A673 (cell line): ENCODE results near the gene PTK7. TPM values are rescaled to one million over a fixed set of nuclear protein-coding genes. Genes with fewer than 3 reads are reported as not detected.

Experiments
- BruUV-seq: library from RNA; stranded (reverse); fragments of 400-500 nt; replicated peaks from 2 replicates; lab custom pipeline; 2021; lab: Mats Ljungman, UMichigan
- CTCF ChIA-PET: fragments of 300-600 bp; sonication (Branson Sonifier 250); formaldehyde crosslinking; loops from one replicate; lab custom pipeline; 2022; ENCODE audit warnings: antibody characterized with exemption; lab: Charles Lee
- POLR2A ChIA-PET: fragments of 300-600 bp; sonication (Branson Sonifier 250); formaldehyde crosslinking; loops from one replicate; lab custom pipeline; 2022; ENCODE audit warnings: antibody characterized with exemption; ENCODE audit not compliant: low non-redundant PET; lab: Charles Lee
- DNase-seq: peaks from one replicate; pipeline ENCODE4 v3.0.0-alpha.2; 2015; ENCODE audit warnings: low spot score
- H3K27ac ChIP-seq: fragments of 200-600 bp; sonication (generic); 2 replicates; pipeline ENCODE4 v1.5.1; 2016; ENCODE audit warnings: mixed run types, low read depth, mild to moderate bottlenecking, mixed read lengths, antibody characterized with exemption, low read length; ENCODE audit not compliant: poor library complexity, severe bottlenecking
- H3K27me3 ChIP-seq: fragments of 200-600 bp; sonication (generic); replicated peaks from 2 replicates; pipeline ENCODE4 v1.6.1; 2017; ENCODE audit warnings: mixed run types, low read depth, mild to moderate bottlenecking, mixed read lengths, antibody characterized with exemption, low read length; ENCODE audit not compliant: insufficient read depth, poor library complexity
- H3K36me3 ChIP-seq: fragments of 200-600 bp; sonication (generic); 2 replicates; pipeline ENCODE4 v1.6.1; 2016; ENCODE audit warnings: mixed run types, mild to moderate bottlenecking, mixed read lengths, antibody characterized with exemption, low read length; ENCODE audit not compliant: insufficient read depth, poor library complexity, severe bottlenecking
- H3K4me1 ChIP-seq: fragments of 200-600 bp; sonication (generic); 2 replicates; pipeline ENCODE4 v1.6.1; 2017; ENCODE audit warnings: mixed run types, mild to moderate bottlenecking, mixed read lengths, antibody characterized with exemption, low read length; ENCODE audit not compliant: insufficient read depth, poor library complexity, severe bottlenecking
- H3K4me3 ChIP-seq: fragments of 200-600 bp; sonication (generic); 2 replicates; pipeline ENCODE4 v1.5.1; 2016; ENCODE audit warnings: low read depth, mixed run types, mild to moderate bottlenecking, mixed read lengths, low read length; ENCODE audit not compliant: poor library complexity, severe bottlenecking
- H3K9me3 ChIP-seq: fragments of 200-600 bp; sonication (generic); 2 replicates; pipeline ENCODE4 v1.6.1; 2016; ENCODE audit warnings: mixed run types, low read depth, mild to moderate bottlenecking, mixed read lengths, antibody characterized with exemption, low read length; ENCODE audit not compliant: poor library complexity, severe bottlenecking
- EZH2 ChIP-seq: fragments of 200-600 bp; sonication (generic); IDR thresholded peaks from 2 replicates; pipeline ENCODE4 v1.6.1; 2017; ENCODE audit warnings: borderline replicate concordance, low read depth, mild to moderate bottlenecking, mixed read lengths, antibody characterized with exemption, low read length; ENCODE audit not compliant: poor library complexity, severe bottlenecking
- intact Hi-C: fragments of 100-400 bp; cut with micrococcal nuclease; formaldehyde crosslinking; loops from one replicate; pipeline ENCODE4 v1.10.0; 2022; ENCODE audit not compliant: unreplicated experiment
- total RNA-seq: library from RNA; stranded (reverse); gene quantifications from 2 replicates; pipeline ENCODE4 v1.2.3, GENCODE V29; 2021
- TF ChIP-seq, protein P1 (sequence below): fragments of 300-800, 200-600 bp; sonication (generic); conservative IDR thresholded peaks from 2 replicates; pipeline ENCODE4 v1.5.1; 2017; ENCODE audit warnings: low read depth, mild to moderate bottlenecking, antibody characterized with exemption, low read length, moderate library complexity, mixed read lengths

PTK7 gene
- total RNA-seq, 1 experiment from 2014 or later = 84.5 TPM

DNA sequence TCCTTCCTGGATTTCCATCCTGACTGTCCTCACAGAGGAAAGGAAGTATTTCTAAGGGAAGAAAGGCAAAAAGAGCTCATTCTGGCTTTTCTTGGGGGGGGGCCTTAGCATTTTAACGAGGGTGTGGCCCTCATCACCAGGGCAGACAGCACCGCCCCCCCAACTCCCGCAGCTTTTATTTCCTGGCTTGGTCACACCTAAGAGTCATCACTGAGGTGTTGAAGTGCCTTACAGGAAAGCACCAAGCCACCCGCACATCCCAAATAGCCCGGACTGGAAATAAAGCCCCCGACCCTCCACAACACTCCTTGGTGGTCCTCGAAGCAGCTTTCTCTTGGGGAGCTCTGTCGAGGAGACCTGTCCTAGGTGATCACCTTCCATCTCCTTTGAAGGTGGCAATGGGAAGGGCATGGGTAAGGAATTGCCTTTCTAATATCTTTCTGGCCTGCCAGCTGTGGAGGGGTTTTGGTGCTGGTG lies 1.3 kb downstream of the PTK7 start:
- Histone ChIP-seq H3K36me3 (no peaks in the 10 kb centered on the region), H3K27ac (peak overlapping the region; percentile 91), H3K4me3 (peak overlapping the region; percentile 98), H3K4me1 (peaks cover 27% of the 10 kb centered on the region), H3K27me3 (no peaks in the 10 kb centered on the region), H3K9me3 (no peaks in the 10 kb centered on the region)
- intact Hi-C loops = no loop called here
- POLR2A ChIA-PET = no interaction called here
- CTCF ChIA-PET = no interaction called here
- no TSS peak for BruUV-seq
- no peak for TF ChIP-seq EZH2
- TF ChIP-seq, protein P1, sequence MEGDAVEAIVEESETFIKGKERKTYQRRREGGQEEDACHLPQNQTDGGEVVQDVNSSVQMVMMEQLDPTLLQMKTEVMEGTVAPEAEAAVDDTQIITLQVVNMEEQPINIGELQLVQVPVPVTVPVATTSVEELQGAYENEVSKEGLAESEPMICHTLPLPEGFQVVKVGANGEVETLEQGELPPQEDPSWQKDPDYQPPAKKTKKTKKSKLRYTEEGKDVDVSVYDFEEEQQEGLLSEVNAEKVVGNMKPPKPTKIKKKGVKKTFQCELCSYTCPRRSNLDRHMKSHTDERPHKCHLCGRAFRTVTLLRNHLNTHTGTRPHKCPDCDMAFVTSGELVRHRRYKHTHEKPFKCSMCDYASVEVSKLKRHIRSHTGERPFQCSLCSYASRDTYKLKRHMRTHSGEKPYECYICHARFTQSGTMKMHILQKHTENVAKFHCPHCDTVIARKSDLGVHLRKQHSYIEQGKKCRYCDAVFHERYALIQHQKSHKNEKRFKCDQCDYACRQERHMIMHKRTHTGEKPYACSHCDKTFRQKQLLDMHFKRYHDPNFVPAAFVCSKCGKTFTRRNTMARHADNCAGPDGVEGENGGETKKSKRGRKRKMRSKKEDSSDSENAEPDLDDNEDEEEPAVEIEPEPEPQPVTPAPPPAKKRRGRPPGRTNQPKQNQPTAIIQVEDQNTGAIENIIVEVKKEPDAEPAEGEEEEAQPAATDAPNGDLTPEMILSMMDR = no peak
- no peak for DNase-seq

DNA sequence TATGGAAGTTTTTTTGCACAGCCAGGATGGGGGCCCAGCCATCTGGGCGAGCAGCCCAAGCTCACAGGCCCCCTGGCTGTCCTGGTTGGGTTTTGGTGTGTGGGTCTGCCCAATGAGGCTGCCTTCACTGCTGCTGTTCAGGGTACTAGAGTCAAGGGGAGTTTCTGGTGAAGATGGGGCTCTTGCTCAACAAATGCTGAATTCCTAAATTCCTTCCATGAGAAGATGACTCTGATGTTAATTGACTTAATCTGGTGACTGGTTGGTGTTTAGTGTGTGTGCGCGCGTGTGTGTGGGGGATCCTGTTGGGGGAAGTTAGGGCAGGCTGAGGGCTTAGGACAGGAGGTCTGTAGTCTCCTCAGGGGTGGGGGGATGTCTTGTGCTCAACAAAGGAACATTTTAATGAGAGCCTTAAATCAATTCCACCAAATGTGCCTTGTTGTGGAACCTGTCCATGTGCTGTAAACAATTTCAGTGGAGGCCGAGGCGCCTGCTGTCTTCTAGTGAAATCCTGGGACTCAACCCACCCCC lies 1.9 kb downstream of the PTK7 start:
- H3K4me1 ChIP-seq = peaks cover 27% of the 10 kb centered on the region
- CTCF ChIA-PET = no interaction called here
- H3K36me3 ChIP-seq = no peaks in the 10 kb centered on the region
- peak; percentile 29 for DNase-seq
- H3K27me3 ChIP-seq = no peaks in the 10 kb centered on the region
- intact Hi-C loops = no loop called here
- H3K4me3 ChIP-seq = peak overlapping the region; percentile 98
- POLR2A ChIA-PET = no interaction called here
- TF ChIP-seq, protein P1 = no peak
- no peak for TF ChIP-seq EZH2
- no TSS peak for BruUV-seq
- H3K27ac ChIP-seq = peak overlapping the region; percentile 91
- H3K9me3 ChIP-seq = no peaks in the 10 kb centered on the region

DNA sequence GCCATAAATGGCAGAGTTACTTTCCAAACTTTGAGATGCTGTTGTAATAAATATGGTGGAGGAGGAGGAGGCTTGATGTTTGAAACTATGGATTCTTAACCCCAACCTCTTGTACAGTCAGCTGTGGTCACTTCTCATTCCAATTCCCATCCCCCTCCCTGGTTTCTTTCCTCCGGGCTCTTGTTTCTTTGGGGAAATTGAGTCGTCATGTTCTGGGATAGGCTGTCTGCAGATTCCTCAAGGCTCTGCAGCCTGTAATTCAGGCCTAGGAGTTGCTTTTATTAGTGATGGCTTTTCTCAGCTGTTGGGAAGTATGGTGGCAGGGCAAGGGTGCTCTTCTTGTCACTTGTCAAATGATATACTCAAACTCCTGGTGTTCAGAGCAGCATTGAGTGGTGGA lies 2.6 kb downstream of the PTK7 start:
- DNase-seq = no peak
- Histone ChIP-seq H3K36me3 (no peaks in the 10 kb centered on the region), H3K4me3 (no peak overlapping the region), H3K27ac (no peak overlapping the region), H3K4me1 (peaks cover 27% of the 10 kb centered on the region), H3K27me3 (no peaks in the 10 kb centered on the region), H3K9me3 (no peaks in the 10 kb centered on the region)
- ChIA-PET POLR2A (interaction anchor here (0.6 kb wide), 1 partner anchor 11 kb away, joined by 4 read pairs; no protein-coding TSS in a partner anchor), CTCF (no interaction called here)
- intact Hi-C loops = no loop called here
- TF ChIP-seq, protein P1 = no peak
- no peak for TF ChIP-seq EZH2
- TSS peak; percentile 41 for BruUV-seq
